Measurements from ENCODE around the gene SPTLC3.

The SPTLC3 gene

GRCh38 chr20:13199279-13199678 lies 190.5 kb downstream of the SPTLC3 start:
- TF ChIP-seq TAF1 (IDR thresholded peaks at IDR 0.05; ENCODE audit: borderline replicate concordance, insufficient read depth, low read length) (no peak), REST (IDR thresholded peaks at IDR 0.05; ENCODE audit: insufficient read depth in 1 of 2, low read depth in 2 of 2, low read length in 2 of 2) (no peak), SIN3A (IDR thresholded peaks at IDR 0.05; ENCODE audit: borderline replicate concordance, insufficient read depth, low read length) (no peak), POLR2AphosphoS5 (IDR thresholded peaks at IDR 0.05; ENCODE audit: low read depth, low read length) (no peak), FOXP2 (optimal IDR thresholded peaks at IDR 0.05; ENCODE audit: borderline replicate concordance, extremely low read depth, extremely low read length, insufficient read depth) (no peak)

DNA sequence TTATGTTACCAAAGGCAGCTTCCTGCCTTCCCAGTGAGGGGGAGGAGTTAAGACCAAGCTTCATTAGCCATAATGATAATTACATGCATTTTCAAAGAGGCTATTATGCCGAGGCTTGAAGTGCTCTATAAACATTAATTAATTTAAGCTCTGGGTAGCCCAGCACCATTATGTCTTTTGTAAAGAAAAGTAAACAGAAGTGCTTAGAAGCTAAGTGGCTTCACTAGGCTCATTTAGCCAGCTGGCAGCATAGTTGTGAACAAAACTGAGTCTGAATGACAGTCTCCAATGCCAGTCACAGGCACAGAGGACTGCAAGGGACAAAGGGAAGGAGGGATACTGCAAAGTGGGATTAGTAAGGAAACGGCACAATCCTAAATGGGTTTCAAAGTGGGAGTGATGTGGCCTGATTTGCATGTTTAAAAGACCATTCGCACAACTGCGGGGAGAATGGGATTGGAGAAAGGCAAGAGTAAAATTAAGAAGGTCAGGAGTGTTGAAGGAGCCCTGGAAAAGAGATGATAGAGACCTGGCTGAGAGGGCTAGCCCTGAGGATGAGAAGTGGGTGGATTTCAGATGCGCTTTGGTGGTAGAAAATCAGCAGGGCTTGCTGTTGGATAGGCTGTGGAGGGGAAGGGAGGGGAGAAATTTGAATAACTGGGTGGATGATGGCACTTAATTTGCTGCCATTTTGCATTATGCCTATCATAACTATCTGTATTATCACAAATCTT lies 192.2 kb downstream of the SPTLC3 start:
- TF ChIP-seq TAF1 (IDR thresholded peaks at IDR 0.05; ENCODE audit: borderline replicate concordance, insufficient read depth, low read length) = no peak
- TF ChIP-seq FOXP2 (optimal IDR thresholded peaks at IDR 0.05; ENCODE audit: borderline replicate concordance, extremely low read depth, extremely low read length, insufficient read depth) = no peak
- no peak for TF ChIP-seq REST (IDR thresholded peaks at IDR 0.05; ENCODE audit: insufficient read depth in 1 of 2, low read depth in 2 of 2, low read length in 2 of 2)
- no peak for TF ChIP-seq SIN3A (IDR thresholded peaks at IDR 0.05; ENCODE audit: borderline replicate concordance, insufficient read depth, low read length)
- TF ChIP-seq POLR2AphosphoS5 (IDR thresholded peaks at IDR 0.05; ENCODE audit: low read depth, low read length) = no peak

GRCh38 chr20:13202565-13202964 lies 193.8 kb downstream of the SPTLC3 start:
- TF ChIP-seq TAF1 (IDR thresholded peaks at IDR 0.05; ENCODE audit: borderline replicate concordance, insufficient read depth, low read length) (no peak), SIN3A (IDR thresholded peaks at IDR 0.05; ENCODE audit: borderline replicate concordance, insufficient read depth, low read length) (no peak), FOXP2 (optimal IDR thresholded peaks at IDR 0.05; ENCODE audit: borderline replicate concordance, extremely low read depth, extremely low read length, insufficient read depth) (no peak), POLR2AphosphoS5 (IDR thresholded peaks at IDR 0.05; ENCODE audit: low read depth, low read length) (no peak), REST (IDR thresholded peaks at IDR 0.05; ENCODE audit: insufficient read depth in 1 of 2, low read depth in 2 of 2, low read length in 2 of 2) (no peak)

- TF ChIP-seq REST (IDR thresholded peaks at IDR 0.05; ENCODE audit: insufficient read depth in 1 of 2, low read depth in 2 of 2, low read length in 2 of 2) (no peak), FOXP2 (optimal IDR thresholded peaks at IDR 0.05; ENCODE audit: borderline replicate concordance, extremely low read depth, extremely low read length, insufficient read depth) (no peak)
These were observed 196.7 kb downstream of the SPTLC3 start for GRCh38 chr20:13205425-13205824.

Measured in PFSK-1 (cell line).